HL-60/S4 treated with phorbol 12-myristate 13-acetate at 8.2 ng/mL for 4 days and 3 days (cell line): ENCODE results near the gene INPP5D.
"Not testable (repeated sequence)": the region's sequence is repeated elsewhere in the genome, so short reads cannot be mapped to it uniquely, and the experiment has no call there.

ENCODE experiments used
- in situ Hi-C: fragments of 300-500 bp; cut with MboI; formaldehyde crosslinking; loops from 2 replicates; pipeline ENCODE4 v1.15.0; 2022; ENCODE audit warnings: low sequenced_read_pairs

Gene INPP5D

DNA sequence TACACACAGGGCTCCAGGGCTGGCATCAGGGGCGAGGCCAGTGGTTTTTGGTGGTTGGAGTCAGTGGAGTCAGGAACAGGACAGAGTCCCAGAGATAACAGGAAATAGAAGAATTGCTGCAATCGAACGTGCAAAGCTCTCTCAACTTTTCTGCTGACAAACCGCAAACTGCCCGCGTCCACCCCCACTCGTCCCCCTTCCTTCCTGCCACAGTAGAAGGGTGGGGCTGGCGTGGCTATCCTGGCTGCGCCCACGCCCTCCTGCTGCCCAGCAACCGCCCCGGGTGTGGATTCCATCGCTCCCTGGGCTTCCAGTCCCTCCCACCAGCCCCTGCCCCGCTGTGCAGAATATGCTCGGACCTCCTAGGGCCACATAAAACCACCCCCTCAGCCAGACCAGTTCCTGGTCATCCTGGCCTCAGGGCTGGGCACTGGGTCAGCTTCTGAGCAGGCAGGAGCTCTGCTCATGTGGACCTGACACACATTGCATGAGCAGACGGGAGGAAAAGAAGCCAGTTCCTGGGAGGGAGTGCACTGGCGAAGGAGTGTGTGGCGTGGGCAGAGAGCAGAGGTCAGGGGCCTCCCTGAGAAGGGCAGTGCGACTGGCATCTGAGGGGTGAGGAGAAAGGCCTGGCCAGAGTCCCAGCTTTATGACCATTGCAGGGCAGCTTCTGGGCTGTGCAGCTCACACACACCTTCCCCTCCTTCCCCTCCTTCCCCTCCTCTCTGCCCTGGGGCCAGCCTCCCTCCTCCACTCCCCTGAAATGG is 105.9 kb downstream of the INPP5D start:
- in situ Hi-C loops, result no loop called here

DNA sequence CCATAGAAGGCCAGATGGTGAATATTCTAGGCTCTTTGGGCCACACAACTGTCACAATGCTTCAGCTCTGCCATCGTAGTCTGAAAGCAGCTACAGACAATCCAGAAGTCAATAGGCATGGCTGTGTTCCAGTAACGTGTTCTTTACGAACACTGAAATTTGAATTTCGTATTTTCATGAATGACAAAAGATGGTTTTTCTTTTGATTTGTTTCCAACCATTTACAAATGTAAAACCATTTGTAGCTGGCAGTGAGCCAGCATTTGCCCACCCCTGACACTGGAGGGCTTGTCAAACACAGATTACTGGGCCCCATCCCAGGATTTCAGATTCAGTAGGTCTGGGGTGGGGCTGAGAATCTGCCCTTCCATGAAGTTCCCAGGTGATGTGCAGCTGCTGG is 108.3 kb downstream of the INPP5D start:
- in situ Hi-C loops, result no loop called here

DNA sequence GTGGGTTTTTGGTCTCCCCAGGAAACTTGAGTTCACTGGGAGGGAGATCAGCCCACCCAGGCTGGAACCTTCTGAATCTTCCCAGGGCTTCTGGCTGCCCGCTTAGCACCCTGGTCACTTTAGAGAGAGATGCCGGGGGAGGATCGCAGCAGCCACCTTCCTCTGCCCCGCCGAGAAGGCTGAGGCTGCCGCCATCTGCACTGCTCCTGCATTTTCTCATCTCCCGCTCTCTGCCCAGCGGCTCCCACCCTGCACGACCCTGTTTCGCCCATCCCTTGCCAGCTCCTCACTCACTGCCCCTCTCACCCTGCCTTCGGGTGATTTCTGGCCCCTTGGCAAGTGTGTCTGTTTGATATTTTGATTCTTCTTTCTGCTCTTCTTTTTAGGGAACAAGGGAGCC is 108.8 kb downstream of the INPP5D start:
- in situ Hi-C loops, result no loop called here

DNA sequence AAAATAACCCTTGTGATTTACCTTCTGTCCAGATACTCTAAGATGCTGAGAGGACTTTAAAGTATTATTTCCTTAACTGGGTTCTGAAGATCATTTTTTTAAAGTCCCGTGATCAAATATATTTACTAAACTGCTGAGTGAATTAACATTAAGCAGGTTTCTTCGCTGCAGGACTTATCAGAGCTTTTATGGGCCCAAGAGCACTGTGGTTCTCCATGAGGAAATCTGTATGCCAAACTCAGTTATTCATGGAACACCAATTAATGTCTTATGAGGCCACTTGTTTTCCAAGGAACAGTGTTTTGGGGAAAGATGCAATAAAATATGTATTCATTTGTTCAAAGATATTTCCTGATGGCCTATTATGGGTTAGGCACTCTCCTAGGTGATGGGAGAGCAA is 111.2 kb downstream of the INPP5D start:
- in situ Hi-C loops, result no loop called here

DNA sequence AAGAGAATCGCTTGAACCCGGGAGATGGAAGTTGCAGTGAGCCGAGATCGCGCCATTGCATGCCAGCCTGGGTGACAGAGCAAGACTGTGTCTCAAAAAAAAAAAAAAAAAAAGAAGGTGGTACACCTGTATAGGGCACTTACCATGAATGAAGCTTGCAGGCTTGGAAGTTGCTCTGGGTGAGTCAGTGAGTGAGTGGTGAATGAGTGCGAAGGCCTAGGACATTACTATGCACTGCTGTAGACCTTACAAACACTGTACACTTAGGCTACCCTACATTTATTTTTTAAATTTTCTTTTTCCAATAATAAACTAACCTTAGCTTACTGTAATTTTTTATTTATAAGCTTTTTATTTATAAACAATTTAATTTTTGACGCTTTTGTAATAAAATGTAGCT is 113.0 kb downstream of the INPP5D start:
- in situ Hi-C loops, result no loop called here

DNA sequence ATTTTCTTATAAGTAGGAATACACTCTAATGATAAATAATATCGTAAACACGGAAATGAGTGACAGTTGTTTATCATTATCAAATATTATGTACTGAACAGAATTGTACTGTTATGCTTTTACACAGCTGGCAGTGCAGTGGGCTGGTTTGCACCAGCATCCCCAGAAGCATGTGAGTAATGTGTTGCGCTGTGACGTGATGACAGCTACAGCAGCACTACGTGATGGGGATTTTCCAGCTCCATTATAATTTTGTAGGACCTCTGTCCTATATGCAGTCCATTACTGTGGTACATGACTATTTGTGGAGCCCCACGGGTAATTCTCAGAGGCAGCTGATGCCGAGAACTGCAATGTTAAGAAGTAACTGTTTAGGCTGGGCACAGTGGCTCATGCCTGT is 114.0 kb downstream of the INPP5D start:
- in situ Hi-C loops, result no loop called here

DNA sequence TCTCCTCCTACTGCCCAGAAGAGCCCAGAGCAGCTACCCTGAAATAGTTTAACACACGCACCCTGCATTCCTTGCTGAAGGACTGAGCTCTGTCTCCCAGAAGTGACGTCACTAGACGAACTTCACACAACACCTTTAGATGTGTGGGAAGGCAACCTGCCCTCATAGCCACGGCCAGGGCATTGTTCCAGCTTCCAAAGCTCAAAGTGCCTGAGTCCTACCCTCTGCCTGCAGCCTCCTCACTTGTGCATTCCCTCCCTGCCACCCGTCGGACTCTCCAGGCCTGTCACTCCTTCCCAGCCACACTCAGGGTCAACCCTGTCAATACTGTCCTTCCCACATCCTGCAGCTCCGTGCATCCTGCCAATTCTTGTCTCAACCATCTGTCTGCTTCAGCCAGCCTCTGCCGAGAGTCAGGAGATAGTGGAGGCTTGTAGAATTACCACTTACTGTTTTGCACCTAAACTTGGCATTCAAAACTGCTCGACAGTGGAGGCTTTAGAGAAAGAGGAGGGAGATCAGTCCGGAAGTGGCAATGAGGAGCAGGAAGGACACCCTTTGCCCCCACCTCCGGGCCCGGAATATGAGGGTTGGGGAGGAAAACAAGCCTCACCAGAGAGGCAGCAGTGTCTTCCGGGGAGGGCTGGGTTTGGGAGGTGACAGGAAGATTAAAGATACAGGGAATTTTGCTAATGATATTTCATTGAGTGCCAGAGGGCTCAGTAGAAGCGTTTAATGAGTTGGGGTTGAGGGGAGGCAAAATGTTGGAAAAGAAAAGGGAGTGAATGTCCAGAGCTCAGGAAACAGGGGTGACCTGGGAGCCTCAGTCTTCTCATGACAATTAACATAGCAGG is 119.1 kb downstream of the INPP5D start:
- in situ Hi-C loops, result no loop called here

DNA sequence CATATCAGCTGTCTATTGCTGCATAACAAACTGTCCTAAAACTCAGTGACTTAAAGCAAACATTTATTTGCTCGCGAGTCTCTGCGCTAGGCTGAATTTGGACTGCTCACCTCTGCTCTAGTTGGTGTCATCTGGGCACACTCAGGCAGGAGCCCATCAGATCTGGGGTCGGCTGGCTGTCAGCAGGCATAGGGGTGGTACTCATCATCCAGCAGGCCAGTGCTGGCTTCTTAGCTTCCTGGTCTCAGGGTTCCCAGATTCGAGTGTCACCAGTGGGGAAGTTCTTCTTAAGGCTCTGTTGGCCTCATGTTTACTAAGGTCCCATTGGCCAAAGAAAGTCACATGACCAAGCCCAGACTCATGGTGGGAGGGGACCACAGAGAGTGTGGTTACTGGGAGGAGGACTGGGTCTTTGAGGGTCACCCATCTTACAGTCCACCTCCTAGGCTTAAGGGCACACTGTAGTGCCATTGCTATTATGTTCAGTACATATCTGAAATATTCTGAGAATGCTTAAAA is 119.8 kb downstream of the INPP5D start:
- in situ Hi-C loops, result no loop called here

DNA sequence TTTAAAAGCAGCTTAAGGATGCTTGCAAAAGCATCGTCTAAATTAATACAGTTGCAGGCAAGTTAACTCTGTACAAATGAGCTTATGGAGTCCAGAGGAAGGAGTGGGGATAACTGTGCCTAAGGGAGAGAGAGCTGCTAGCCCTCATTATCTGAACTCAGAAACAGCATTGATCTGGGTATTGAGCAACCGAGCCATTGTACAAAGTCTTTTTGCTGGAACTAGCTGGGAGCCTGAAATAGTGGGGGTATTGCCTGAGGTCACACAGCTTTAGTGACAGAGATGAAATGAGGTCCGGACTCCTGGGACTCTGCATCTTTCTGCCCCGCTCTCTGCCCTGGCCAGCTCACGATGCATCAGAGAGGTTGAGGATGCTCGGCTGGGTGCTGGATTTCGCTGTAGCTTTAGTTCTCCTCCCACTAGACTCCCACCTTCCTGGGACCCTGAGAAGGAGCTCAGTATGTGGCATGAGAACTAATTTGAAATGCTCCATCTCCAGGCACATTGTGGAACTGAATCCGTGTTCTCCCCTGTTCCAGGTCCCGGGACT is 123.8 kb downstream of the INPP5D start:
- in situ Hi-C loops, result no loop called here

DNA sequence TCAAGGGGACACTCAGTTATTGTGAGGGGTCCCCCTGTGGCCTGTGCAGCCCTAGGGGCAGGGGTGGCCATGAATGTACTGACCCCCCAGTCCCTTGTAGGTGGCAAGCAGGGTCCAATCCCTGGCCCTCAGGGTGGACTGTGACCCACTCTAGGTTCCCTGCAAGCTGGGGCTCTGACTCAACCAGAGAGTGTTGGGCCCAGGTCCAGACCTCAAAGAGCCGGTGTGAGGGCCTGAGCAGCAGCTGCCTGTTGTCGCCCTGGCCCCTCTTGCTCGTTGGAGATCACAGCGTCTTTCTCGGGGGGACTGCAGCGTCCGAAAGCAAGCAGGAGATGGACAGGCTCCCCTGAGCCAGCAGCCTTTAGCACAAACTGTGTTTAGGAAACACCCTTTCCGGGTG is 124.5 kb downstream of the INPP5D start:
- in situ Hi-C loops, result no loop called here

DNA sequence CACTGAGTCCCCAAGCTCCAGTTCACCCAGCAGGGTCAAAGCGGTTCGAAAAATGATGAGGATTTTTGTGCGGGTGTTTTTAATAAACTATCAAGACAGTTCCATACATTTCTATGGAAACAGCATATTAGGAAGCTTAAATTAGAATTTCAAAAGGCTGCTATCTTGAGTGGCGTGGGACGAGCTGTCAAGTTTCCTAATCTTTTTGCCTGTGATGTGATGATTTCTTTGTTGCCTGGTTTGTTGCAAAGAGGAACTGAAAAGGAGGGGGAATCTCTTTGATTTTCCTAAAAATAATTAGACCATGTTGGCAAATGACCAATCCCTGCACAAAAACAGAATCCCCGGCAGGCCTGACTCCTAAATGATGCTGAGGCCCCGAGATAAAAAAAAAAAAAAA is 125.2 kb downstream of the INPP5D start:
- in situ Hi-C loops, result no loop called here

DNA sequence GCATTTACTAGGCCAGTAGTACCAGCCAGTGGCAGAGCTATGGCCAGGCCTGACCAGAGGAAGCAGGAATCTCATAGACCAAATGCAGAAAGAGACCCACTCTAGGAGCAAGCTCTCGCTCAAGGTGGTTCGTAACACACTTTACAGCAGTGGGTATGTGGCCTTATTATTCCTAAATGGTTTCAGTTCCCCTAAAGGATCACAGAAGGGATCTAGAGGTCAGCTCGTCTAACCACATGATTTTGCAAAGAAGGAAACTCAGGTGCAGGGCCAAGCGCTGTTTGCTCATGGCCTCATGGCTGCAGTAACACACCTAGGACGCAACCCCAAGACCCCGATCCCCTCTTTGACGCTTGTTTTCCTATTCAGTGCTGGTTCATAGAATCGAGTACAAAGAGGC is 125.8 kb downstream of the INPP5D start:
- in situ Hi-C loops, result no loop called here

DNA sequence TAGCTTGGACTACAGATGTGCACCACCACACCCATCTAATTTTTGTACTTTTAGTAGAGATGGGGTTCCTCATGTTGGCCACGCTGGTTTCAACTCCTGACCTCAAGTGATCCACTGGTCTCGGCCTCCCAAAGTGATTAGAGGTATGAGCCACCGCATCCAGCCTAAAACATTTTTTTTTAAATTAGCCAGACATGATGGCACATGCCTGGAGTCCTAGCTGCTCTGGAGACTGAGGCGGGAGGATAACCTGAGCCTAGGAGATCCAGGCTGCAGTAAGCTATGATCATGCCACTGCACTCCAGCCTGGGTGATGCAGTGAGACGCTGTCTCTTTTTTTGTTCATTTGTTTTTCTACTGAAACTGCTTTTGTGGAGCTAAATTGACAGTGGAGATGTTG is 126.7 kb downstream of the INPP5D start:
- in situ Hi-C loops, result no loop called here

DNA sequence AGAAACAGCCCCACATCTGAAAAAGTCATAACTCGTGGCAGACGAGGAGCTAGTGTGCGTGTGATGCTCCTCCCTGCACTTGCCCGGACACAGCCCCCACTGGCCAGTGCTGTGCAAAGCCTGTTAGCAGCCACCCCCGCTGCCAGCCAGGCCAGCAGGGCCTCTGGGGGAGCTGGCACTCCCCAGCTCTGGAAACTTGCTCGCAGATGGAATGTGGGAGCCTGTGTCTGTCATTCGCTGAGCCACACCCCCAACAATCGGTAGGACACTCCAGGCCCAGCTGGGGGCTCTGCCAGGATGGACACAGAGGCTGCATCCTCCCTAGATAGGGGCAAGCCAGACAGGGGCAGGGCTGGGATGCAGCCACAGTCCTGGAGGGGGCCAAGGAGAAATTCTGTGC is 128.9 kb downstream of the INPP5D start:
- in situ Hi-C loops, result no loop called here

DNA sequence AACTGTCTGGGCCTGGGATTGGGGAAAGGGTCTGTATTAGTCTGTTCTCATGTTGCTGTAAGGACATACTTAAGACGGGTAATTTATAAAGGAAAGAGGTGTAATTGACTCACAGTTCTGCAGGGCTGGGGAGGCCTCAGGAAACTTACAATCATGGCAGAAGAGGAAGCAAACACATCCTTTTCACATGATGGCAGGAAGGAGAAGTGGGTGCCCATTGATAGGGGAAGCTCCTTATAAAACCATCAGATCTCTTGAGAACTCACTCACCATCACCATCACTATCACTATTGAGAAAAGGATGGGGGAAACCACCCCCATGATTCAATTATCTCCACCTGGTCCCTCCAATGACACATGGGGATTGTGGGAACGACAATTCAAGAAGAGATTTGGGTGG is 130.9 kb downstream of the INPP5D start:
- in situ Hi-C loops, result not testable (repeated sequence)

DNA sequence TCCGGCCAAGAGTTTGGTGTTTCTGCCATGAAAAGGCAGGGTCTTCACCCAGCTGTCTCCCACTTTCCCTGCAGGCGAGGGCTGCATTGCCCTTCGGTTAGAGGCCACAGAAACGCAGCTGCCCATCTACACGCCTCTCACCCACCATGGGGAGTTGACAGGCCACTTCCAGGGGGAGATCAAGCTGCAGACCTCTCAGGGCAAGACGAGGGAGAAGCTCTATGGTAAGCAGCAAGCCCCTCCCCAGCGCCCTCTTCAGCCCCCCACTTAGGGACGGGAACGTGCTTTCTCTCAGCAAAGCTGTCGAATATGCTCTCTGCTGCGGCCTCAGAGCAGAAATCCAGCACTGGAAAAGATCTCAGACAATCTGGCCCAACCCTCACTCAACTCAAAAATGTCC is 133.6 kb downstream of the INPP5D start:
- in situ Hi-C loops, result no loop called here

DNA sequence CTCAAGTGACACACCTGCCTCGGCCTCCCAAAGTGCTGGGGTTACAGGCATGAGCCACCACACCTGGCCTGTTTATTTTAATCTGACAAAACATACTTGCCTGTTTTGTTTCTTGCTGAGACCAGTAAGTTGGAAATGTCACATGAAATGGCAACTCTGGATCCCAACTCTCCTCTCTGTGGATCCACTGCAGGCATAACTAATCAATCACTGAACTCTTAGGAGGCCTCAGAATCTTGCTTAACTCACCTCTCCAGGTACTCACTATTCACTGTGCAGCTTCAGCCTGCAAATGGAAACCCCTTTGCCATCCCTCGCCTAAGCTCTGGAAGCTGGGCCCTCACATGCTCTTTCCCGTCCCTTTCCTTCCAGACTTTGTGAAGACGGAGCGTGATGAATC is 134.9 kb downstream of the INPP5D start:
- in situ Hi-C loops, result no loop called here

DNA sequence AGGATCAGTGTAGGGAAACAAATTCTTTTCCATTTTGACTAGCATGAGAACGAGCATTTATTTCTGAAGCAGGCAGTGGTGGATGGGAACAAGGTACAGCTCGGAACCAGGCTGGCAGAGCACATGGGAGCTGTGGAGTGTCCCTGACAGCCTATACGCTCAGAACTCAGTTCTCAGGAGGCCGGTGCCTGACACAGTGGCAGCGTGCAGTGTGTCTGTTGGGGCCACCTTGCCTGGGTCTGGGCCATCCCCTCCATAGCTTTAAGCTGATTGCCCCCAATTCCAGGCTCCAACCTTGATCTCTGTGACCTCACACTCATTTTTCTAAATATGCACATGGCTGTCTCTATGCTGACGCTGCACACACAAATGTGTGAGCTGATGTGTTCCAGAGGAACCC is 136.9 kb downstream of the INPP5D start:
- in situ Hi-C loops, result no loop called here

DNA sequence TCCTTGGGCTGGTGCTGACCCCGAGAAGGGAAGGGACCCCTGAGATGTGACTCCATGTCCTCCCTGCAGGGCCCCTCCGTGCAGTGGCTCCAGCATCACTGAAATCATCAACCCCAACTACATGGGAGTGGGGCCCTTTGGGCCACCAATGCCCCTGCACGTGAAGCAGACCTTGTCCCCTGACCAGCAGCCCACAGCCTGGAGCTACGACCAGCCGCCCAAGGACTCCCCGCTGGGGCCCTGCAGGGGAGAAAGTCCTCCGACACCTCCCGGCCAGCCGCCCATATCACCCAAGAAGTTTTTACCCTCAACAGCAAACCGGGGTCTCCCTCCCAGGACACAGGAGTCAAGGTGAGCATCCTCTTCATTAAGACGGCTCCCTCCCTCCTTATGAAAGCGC is 137.9 kb downstream of the INPP5D start:
- in situ Hi-C loops, result no loop called here

DNA sequence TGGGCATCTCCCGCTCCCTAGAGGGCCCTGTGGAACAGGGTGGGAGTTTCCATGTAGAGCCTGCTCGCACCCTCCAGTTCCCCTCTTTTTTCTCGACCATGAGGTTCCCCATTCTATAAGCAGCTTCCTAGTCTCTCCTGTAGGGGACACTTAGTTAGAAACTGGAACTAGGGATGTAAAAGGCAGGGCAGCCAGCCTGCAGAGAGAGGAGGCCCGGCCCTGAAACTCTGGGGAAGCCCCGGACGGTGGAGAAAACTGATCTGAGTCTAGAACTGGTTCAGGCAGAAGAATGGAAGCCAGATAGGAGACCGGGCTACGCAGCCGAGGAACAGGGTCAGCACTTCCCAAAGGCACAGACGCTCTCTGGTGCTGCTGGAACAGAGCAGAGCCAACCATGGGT is 139.7 kb downstream of the INPP5D start:
- in situ Hi-C loops, result no loop called here

DNA sequence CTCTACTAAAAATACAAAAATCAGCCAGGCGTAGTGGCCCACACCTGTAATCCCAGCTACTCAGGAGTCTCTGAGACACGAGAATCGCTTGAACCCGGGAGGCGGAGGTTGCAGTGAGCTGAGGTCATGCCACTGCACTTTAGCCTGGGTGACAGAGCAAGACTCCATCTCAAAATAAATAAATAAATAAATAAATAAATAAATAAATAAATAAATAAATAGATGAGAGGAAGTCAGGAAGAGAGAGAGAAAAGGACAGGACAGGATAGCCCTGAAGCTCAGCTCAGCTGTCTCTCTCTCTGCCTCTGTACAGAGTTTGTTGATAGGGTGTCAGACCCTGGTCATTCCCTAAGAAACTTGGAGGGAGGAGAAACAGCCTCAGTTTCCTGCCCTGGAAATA is 140.6 kb downstream of the INPP5D start:
- in situ Hi-C loops, result not testable (repeated sequence)
